ENCODE results near the gene C10orf143. TPM values are rescaled to one million over a fixed set of nuclear protein-coding genes. Genes with fewer than 3 reads are reported as not detected.

C10orf143 gene
- total and polyA plus RNA-seq, 2 of the 8 experiments (the other 6 are each of a cell fraction or from before 2014, with no cell fraction given): 1.6 to 2.0 TPM

DNA sequence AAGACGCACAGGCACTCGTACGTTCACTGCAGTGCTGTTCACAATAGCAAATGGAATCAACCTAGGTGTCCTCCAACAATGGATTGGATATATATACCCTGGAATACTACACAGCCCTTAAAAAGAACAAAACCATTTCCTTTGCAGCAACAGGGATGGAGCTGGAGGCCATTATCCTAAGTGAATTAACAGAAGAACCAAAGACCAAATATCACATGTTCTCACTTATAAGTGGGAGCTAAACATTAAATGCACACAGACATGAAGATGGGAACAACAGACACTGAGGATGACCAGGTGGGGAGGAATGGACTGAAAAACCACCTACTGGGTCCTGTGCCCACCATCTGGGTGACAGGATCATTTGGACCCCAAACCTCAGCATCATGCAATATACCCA is 94.5 kb downstream of the C10orf143 start:
- FAIRE-seq (no peak), DNase-seq (ENCODE audit: low read depth in 1 of 2, low spot score in 2 of 2) (no peak)
- Histone ChIP-seq H4K5ac (ENCODE audit: insufficient read length, low read depth, low read length) (no peak overlapping the region), H2BK15ac (ENCODE audit: low read length) (no peak overlapping the region), H4K91ac (replicated peaks; ENCODE audit: insufficient read length, low read length) (no peak overlapping the region), H4K8ac (ENCODE audit: extremely low read depth, insufficient read depth, low read length) (no peak overlapping the region), H3K14ac (ENCODE audit: insufficient read length) (no peak overlapping the region), H3K9me3 (ENCODE audit: insufficient read depth in 2 of 2, low read depth in 1 of 2, low read length in 1 of 2) (no peaks in the 10 kb centered on the region), H3K23ac (ENCODE audit: insufficient read length) (no peak overlapping the region), H3K27ac (ENCODE audit: low read depth, low read length) (no peak overlapping the region), H3K4me1 (replicated peaks in 1 of 4; ENCODE audit: control insufficient read depth in 3 of 4, insufficient read depth in 4 of 4, low read length in 3 of 4) (no peaks in the 10 kb centered on the region; a peak in 1 of 7 replicates), H3K4me2 (ENCODE audit: insufficient read depth in 1 of 2, low read depth in 2 of 2, low read length in 2 of 2) (no peak overlapping the region), H2BK20ac (ENCODE audit: low read length) (no peak overlapping the region), H2BK120ac (replicated peaks; ENCODE audit: low read depth, low read length) (no peak overlapping the region), H3K27me3 (replicated peaks in 1 of 4; ENCODE audit: control insufficient read depth in 3 of 4, extremely low read depth in 1 of 4, insufficient read depth in 3 of 4, low read length in 3 of 4) (no peaks in the 10 kb centered on the region; a peak in 1 of 7 replicates), H3K18ac (ENCODE audit: extremely low read depth, low read length) (no peak overlapping the region), H3K23me2 (ENCODE audit: low read depth, low read length) (no peaks in the 10 kb centered on the region), H2BK5ac (ENCODE audit: low read depth, low read length) (no peak overlapping the region), H3K4me3 (ENCODE audit: extremely low read depth in 1 of 4, insufficient read depth in 2 of 4, low read depth in 3 of 4, low read length in 4 of 4) (no peak overlapping the region), H3K36me3 (ENCODE audit: control insufficient read depth in 2 of 4, insufficient read depth in 4 of 4, low read length in 3 of 4) (no peaks in the 10 kb centered on the region), H3K56ac (replicated peaks; ENCODE audit: insufficient read length, low read depth, low read length) (no peak overlapping the region), H2BK12ac (ENCODE audit: low read depth, low read length) (no peak overlapping the region), H3K4ac (replicated peaks; ENCODE audit: insufficient read length, low read depth, low read length) (no peak overlapping the region), H2AFZ (ENCODE audit: low read length) (no peak overlapping the region), H4K20me1 (replicated peaks in 1 of 2; ENCODE audit: control insufficient read depth in 1 of 2, insufficient read depth in 2 of 2, low read length in 2 of 2) (no peaks in the 10 kb centered on the region), H3K79me1 (ENCODE audit: low read depth, low read length) (no peaks in the 10 kb centered on the region), H2AK5ac (ENCODE audit: low read depth, low read length) (no peak overlapping the region), H3K9ac (replicated peaks in 1 of 4; ENCODE audit: extremely low read depth in 1 of 4, low read depth in 3 of 4, low read length in 3 of 4) (no peak overlapping the region), H3K79me2 (ENCODE audit: control insufficient read depth in 1 of 2, insufficient read depth in 2 of 2, low read length in 2 of 2) (no peaks in the 10 kb centered on the region)
- POLR2A ChIA-PET (ENCODE audit: partially characterized antibody): no interaction called here
- CTCF ChIA-PET (ENCODE audit: partially characterized antibody): no interaction called here
- 85% methylated on average over 3 of the region's 3 CpGs; no CpG with 5 or more reads in 1 of the 2 experiments for WGBS, 2 experiments (ENCODE audit: extremely low coverage in 1 of 2, insufficient coverage in 1 of 2, insufficient read length in 1 of 2, insufficient replicate concordance in 2 of 2, low coverage in 1 of 2, low lambda C conversion rate in 2 of 2, missing lambda C conversion rate in 1 of 2)
- TF ChIP-seq POLR2AphosphoS5 (IDR thresholded peaks at IDR 0.05; ENCODE audit: low read depth, low read length): no peak
- TF ChIP-seq SIX5 (IDR thresholded peaks at IDR 0.05; ENCODE audit: low read depth, low read length): no peak
- TF ChIP-seq, protein P1, sequence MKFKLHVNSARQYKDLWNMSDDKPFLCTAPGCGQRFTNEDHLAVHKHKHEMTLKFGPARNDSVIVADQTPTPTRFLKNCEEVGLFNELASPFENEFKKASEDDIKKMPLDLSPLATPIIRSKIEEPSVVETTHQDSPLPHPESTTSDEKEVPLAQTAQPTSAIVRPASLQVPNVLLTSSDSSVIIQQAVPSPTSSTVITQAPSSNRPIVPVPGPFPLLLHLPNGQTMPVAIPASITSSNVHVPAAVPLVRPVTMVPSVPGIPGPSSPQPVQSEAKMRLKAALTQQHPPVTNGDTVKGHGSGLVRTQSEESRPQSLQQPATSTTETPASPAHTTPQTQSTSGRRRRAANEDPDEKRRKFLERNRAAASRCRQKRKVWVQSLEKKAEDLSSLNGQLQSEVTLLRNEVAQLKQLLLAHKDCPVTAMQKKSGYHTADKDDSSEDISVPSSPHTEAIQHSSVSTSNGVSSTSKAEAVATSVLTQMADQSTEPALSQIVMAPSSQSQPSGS (IDR thresholded peaks at IDR 0.05; ENCODE audit: low read length): no peak
- no peak for TF ChIP-seq CEBPB (IDR thresholded peaks at IDR 0.05; ENCODE audit: low read depth, low read length)

Data from H1 (cell line).